Peyer's patch (tissue), 4 donors: ENCODE data around the gene BMPR1A. TPM values are rescaled to one million over a fixed set of nuclear protein-coding genes. Genes with fewer than 3 reads are reported as not detected.
A peak's percentile ranks its signal among the peaks of the same experiment; 100 is the strongest.

Experiments
- DNase-seq, 3 donors: peaks; one replicate each; pipeline ENCODE4 v3.0.0-alpha.2; 2017 to 2019
- H3K27ac ChIP-seq, 4 donors: fragments of 200-600 bp; sonication (generic); one replicate each; pipeline ENCODE4 v1.5.1; 2016 to 2019
- H3K27me3 ChIP-seq, 2 donors: fragments of 200-600 bp; sonication (generic); one replicate each; pipeline ENCODE4 v1.5.1; 2019
- H3K36me3 ChIP-seq, 3 donors: fragments of 200-600 bp; sonication (generic); one replicate each; pipeline ENCODE4 v1.5.1; 2016 to 2019
- H3K4me1 ChIP-seq, 4 donors: fragments of 200-600 bp; sonication (generic); one replicate each; pipeline ENCODE4 v1.5.1; 2016 to 2019
- H3K4me3 ChIP-seq, 4 donors: fragments of 200-600 bp; sonication (generic); 1 replicate in 3 of 4; 2 replicates in 1 of 4; pipeline ENCODE4 v1.5.1; 2016 to 2019; ENCODE audit warnings: mild to moderate bottlenecking in 1 of 4
- H3K9me3 ChIP-seq, 4 donors: fragments of 200-600 bp; sonication (generic); one replicate each; pipeline ENCODE4 v1.5.1; 2016 to 2019; ENCODE audit warnings: mild to moderate bottlenecking in 1 of 4
- CTCF ChIP-seq, 6 experiments: fragments of 450-650 bp in 4 of 6; fragments of 200-600 bp in 2 of 6; sonication (generic) in 1 of 6; IDR thresholded peaks; one replicate each; pipeline ENCODE4 v1.5.1; 2017 to 2019; ENCODE audit warnings: antibody characterized with exemption in 6 of 6, mild to moderate bottlenecking in 3 of 6, moderate library complexity in 1 of 6
- POLR2A ChIP-seq, 2 donors: fragments of 450-650 bp; IDR thresholded peaks; one replicate each; pipeline ENCODE4 v1.5.1; 2017; ENCODE audit warnings: antibody characterized with exemption in 2 of 2, mild to moderate bottlenecking in 2 of 2, moderate library complexity in 2 of 2
- total RNA-seq, 4 donors: library from RNA; depleted of rRNA; stranded (reverse); fragments of >200 nt; gene quantifications; one replicate each; pipeline ENCODE4 v1.1.0, GENCODE V29; 2016

The BMPR1A gene
- total RNA-seq, 4 donors from 2014 or later = 17.1 to 40.1 (median 24.9) TPM

DNA sequence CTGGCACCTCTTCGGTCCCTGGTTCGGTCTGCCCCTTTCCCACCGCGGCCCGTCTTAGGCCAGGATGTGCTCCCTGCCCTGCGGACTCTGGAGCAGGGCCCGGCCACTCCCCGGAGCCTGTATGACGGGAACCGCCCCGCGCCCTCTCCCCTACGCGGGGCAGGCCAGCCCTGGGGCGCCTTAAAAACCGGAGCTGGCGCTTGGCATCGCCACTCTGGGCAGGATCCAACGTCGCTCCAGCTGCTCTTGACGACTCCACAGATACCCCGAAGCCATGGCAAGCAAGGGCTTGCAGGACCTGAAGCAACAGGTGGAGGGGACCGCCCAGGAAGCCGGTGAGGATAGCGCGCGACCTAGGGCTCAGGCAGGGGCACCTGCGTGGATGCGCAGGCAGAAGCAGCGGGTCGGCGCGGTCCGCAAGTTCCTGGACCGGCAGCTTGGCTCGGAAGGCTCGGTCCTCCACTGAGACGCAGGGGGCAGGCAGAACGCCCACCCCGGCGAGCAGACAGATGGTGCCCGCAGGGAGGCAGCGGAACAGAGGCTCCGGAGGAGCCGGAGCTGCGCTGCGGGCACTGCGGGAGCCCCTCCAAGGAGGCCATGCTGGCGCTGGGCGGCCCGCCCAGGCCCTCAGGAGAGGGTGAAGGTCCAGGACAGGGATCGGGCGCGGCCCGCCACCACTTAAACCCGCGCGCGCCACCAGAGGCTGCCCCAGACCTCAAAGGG, 212.0 kb downstream of the BMPR1A start, which contains the start of gene ADIRF:
TSS of gene ADIRF (plus strand) at position 212 of the 723 bp plus-strand sequence. CDS start at position 275, 63 bp downstream.
- Histone ChIP-seq H3K36me3 (no peaks in the 10 kb centered on the region), H3K9me3 (no peaks in the 10 kb centered on the region), H3K4me1 (peaks cover 0 to 49% (median 19%) of the 10 kb centered on the region in 4 donors), H3K27me3 (no peaks in the 10 kb centered on the region), H3K4me3 (peak within 1 kb of the TSS; percentile 36 to 68 (median 49)), H3K27ac (peak within 1 kb of the TSS; percentile 73 to 95 (median 85))
- DNase-seq = peak; percentile 14 to 90 (median 86)
- TF ChIP-seq CTCF (IDR thresholded peaks at IDR 0.05) = peak in 1 of 6 experiments; percentile 27
- TF ChIP-seq POLR2A (IDR thresholded peaks at IDR 0.05) = peak; percentile 75 to 94

GRCh38 chr10:86968994-86969355, 212.6 kb downstream of the BMPR1A start:
- Histone ChIP-seq H3K4me1 (peaks cover 0 to 49% (median 19%) of the 10 kb centered on the region in 4 donors), H3K36me3 (no peaks in the 10 kb centered on the region), H3K4me3 (peak overlapping the region; percentile 36 to 68 (median 49)), H3K27ac (peak overlapping the region; percentile 73 to 95 (median 85)), H3K9me3 (no peaks in the 10 kb centered on the region), H3K27me3 (no peaks in the 10 kb centered on the region)
- TF ChIP-seq POLR2A (IDR thresholded peaks at IDR 0.05) (no peak), CTCF (IDR thresholded peaks at IDR 0.05) (peak in 1 of 6 experiments; percentile 6)
- peak in 1 of 3 donors; percentile 12 for DNase-seq

DNA sequence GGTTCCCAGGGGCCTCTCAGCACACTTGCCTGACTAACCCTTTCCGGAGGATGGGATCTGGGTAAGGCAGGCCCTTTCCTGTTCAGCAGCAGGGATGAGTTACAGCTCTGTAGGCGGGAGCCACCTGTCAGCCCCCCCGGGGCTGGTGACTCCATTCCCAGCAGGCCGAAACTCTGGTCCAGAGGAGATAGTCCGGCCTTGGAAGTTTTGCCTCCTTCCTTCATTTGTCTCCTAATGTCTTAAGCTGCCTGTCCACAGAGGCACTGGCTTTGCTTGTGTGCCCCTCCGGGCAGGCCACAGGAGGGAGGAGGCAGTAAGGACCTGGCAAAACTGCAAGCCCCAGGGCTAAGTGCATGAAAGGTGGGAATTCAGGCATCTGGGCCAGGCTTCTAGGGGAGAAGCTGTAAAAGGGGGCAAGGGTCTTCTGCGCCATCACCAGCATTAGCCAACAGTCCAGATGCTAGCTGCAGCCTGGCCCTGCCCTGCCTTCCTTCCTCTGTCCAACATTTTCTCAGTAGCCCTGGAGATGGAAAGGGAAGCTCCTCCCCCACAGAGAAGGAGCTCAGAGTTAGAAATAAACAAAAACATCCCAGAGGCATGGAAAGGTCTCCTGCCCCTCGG, 213.1 kb downstream of the BMPR1A start:
- peak overlapping the region in 3 of 4 donors; percentile 5 to 68 (median 57) for H3K4me3 ChIP-seq

GRCh38 chr10:86970162-86970981, 214.0 kb downstream of the BMPR1A start:
- H3K9me3 ChIP-seq = no peaks in the 10 kb centered on the region
- H3K4me1 ChIP-seq = peaks cover 0 to 51% (median 19%) of the 10 kb centered on the region in 4 donors
- H3K27me3 ChIP-seq = no peaks in the 10 kb centered on the region
- DNase-seq = peak; percentile 27 to 75 (median 69)
- H3K36me3 ChIP-seq = no peaks in the 10 kb centered on the region
- H3K27ac ChIP-seq = peak overlapping the region; percentile 73 to 95 (median 85)
- TF ChIP-seq CTCF (IDR thresholded peaks at IDR 0.05) = no peak
- TF ChIP-seq POLR2A (IDR thresholded peaks at IDR 0.05) = no peak
- peak overlapping the region; percentile 42 to 68 (median 60) for H3K4me3 ChIP-seq

More for the DNA sequence above, 213.1 kb downstream of the BMPR1A start:
- peak in 2 of 3 donors; percentile 9 to 54 for DNase-seq
- Histone ChIP-seq H3K27me3 (no peaks in the 10 kb centered on the region), H3K36me3 (no peaks in the 10 kb centered on the region), H3K4me1 (peaks cover 0 to 49% (median 19%) of the 10 kb centered on the region in 4 donors), H3K27ac (peak overlapping the region; percentile 73 to 95 (median 85)), H3K9me3 (no peaks in the 10 kb centered on the region)
- TF ChIP-seq POLR2A (IDR thresholded peaks at IDR 0.05) (no peak), CTCF (IDR thresholded peaks at IDR 0.05) (no peak)

- no peak for TF ChIP-seq CTCF (IDR thresholded peaks at IDR 0.05)
- TF ChIP-seq POLR2A (IDR thresholded peaks at IDR 0.05) = peak; percentile 78 to 88
- no peaks in the 10 kb centered on the region for H3K36me3 ChIP-seq
- H3K9me3 ChIP-seq = no peaks in the 10 kb centered on the region
- DNase-seq = no peak
- peak overlapping the region; percentile 42 to 68 (median 60) for H3K4me3 ChIP-seq
- H3K4me1 ChIP-seq = peaks cover 0 to 56% (median 19%) of the 10 kb centered on the region in 4 donors
- no peaks in the 10 kb centered on the region for H3K27me3 ChIP-seq
- H3K27ac ChIP-seq = peak overlapping the region; percentile 73 to 95 (median 85)
These were observed 214.5 kb downstream of the BMPR1A start for GRCh38 chr10:86970982-86971231.
